GM12878 (cell line): ENCODE data around the gene GFRA1. TPM values are rescaled to one million over a fixed set of nuclear protein-coding genes. Genes with fewer than 3 reads are reported as not detected.

Experiments used
- ATAC-seq: fragments of 200-7000 bp; cut with Tn5 transposase; 3 replicates; pipeline ENCODE4 v1.9.1; 2020; ENCODE audit warnings: mild to moderate bottlenecking, moderate library complexity
- BruUV-seq: library from RNA; stranded (reverse); fragments of 400-500 nt; replicated peaks from 2 replicates; lab custom pipeline; 2021; lab: Mats Ljungman, UMichigan
- CTCF ChIA-PET: fragments of 300-600 bp; sonication (Branson Sonifier 250); formaldehyde crosslinking; extraction: SDS; loops from one replicate; lab custom pipeline; 2021; ENCODE audit warnings: inconsistent platforms; lab: Yijun Ruan, JAX
- POLR2A ChIA-PET: fragments of 350-600 bp; formaldehyde crosslinking; extraction: SDS; loops from one replicate; lab custom pipeline; 2021; ENCODE audit warnings: inconsistent platforms; lab: Charles Lee
- RAD21 ChIA-PET: fragments of 300-600 bp; sonication (Branson Sonifier 250); formaldehyde crosslinking; loops from one replicate; lab custom pipeline; 2023; ENCODE audit warnings: antibody characterized with exemption; ENCODE audit not compliant: unreplicated experiment; lab: Charles Lee
- SMC1A ChIA-PET: fragments of 300-600 bp; sonication (Branson Sonifier 250); formaldehyde crosslinking; loops from one replicate; lab custom pipeline; 2023; ENCODE audit not compliant: unreplicated experiment, uncharacterized antibody; lab: Charles Lee
- DNase-seq: peaks from one replicate; pipeline ENCODE4 v3.0.0-alpha.2; 2011; ENCODE audit warnings: low read depth, low spot score
- FAIRE-seq: peaks from 3 replicates; lab custom pipeline; 2011; peaks lifted over from hg19 to GRCh38; lab: Jason Lieb, UNC
- H2AFZ ChIP-seq: 2 replicates; pipeline ENCODE4 v1.6.0; 2011; ENCODE audit warnings: low read depth, low read length, control low read depth; ENCODE audit not compliant: control insufficient read depth
- H3K27ac ChIP-seq: 2 replicates; pipeline ENCODE4 v1.5.1; 2011; ENCODE audit warnings: control low read depth; ENCODE audit not compliant: control insufficient read depth, insufficient read depth
- H3K27me3 ChIP-seq, 2 experiments: replicated peaks in 1 of 2; 2 replicates each; pipeline versions ENCODE4 v1.6.0 to v1.6.1; 2011; ENCODE audit warnings: low read length in 1 of 2; ENCODE audit not compliant: control insufficient read depth in 2 of 2, insufficient read depth in 2 of 2
- H3K36me3 ChIP-seq, 2 experiments: 2 replicates each; pipeline ENCODE4 v1.5.1; 2011; ENCODE audit warnings: low read length in 1 of 2; ENCODE audit not compliant: control insufficient read depth in 2 of 2, insufficient read depth in 2 of 2
- H3K4me1 ChIP-seq: 2 replicates; pipeline ENCODE4 v1.6.1; 2011; ENCODE audit warnings: mild to moderate bottlenecking, low read length, moderate library complexity, mixed read lengths; ENCODE audit not compliant: control insufficient read depth, insufficient read depth
- H3K4me2 ChIP-seq: 2 replicates; pipeline ENCODE4 v1.6.0; 2011; ENCODE audit warnings: control low read depth; ENCODE audit not compliant: control insufficient read depth, insufficient read depth
- H3K4me3 ChIP-seq: fragments of 200-600 bp; sonication (generic); 2 replicates; pipeline ENCODE4 v1.5.1; 2016
- H3K79me2 ChIP-seq: 2 replicates; pipeline ENCODE4 v1.6.0; 2011; ENCODE audit warnings: low read length; ENCODE audit not compliant: control insufficient read depth, insufficient read depth
- H3K9ac ChIP-seq: 2 replicates; pipeline ENCODE4 v1.8.0; 2011; ENCODE audit warnings: low read length, control low read depth, mixed read lengths; ENCODE audit not compliant: control insufficient read depth, insufficient read depth
- H3K9me3 ChIP-seq: replicated peaks from 3 replicates; pipeline ENCODE4 v1.5.1; 2011; ENCODE audit warnings: mild to moderate bottlenecking, low read length; ENCODE audit not compliant: control insufficient read depth, insufficient read depth
- H4K20me1 ChIP-seq: 2 replicates; pipeline ENCODE4 v1.6.0; 2011; ENCODE audit not compliant: control insufficient read depth, insufficient read depth
- ASH2L ChIP-seq: fragments of 300-600, 200-600 bp; sonication (generic); IDR thresholded peaks from 2 replicates; pipeline ENCODE4 v1.6.1; 2017; ENCODE audit warnings: low read depth, mild to moderate bottlenecking, borderline replicate concordance
- ESRRA ChIP-seq: IDR thresholded peaks from 2 replicates; pipeline ENCODE4 v1.6.1; 2012; ENCODE audit warnings: mild to moderate bottlenecking, low read length, improper control_type of control experiment
- FOS ChIP-seq: IDR thresholded peaks from 3 replicates; pipeline ENCODE4 v1.6.1; 2011; ENCODE audit warnings: borderline replicate concordance; ENCODE audit not compliant: insufficient read length; ENCODE audit errors: extremely low read depth
- FOXK2 ChIP-seq: fragments of 450-650 bp; IDR thresholded peaks from 2 replicates; pipeline ENCODE4 v1.6.1; 2017; ENCODE audit warnings: mild to moderate bottlenecking, moderate library complexity
- NR2C1 ChIP-seq: fragments of 450-650 bp; IDR thresholded peaks from 2 replicates; pipeline ENCODE4 v1.6.1; 2017; ENCODE audit warnings: antibody characterized with exemption, mild to moderate bottlenecking, moderate library complexity
- NRF1 ChIP-seq: conservative IDR thresholded peaks from 2 replicates; pipeline ENCODE4 v1.6.1; 2011; ENCODE audit warnings: mild to moderate bottlenecking, low read depth, low read length, improper control_type of control experiment
- SP1 ChIP-seq: IDR thresholded peaks from one replicate; pipeline ENCODE4 v1.6.1; 2011; ENCODE audit warnings: low read depth, low read length
- TBL1XR1 ChIP-seq: IDR thresholded peaks from 2 replicates; pipeline ENCODE4 v1.6.1; 2012; ENCODE audit warnings: low read depth, low read length, improper control_type of control experiment
- YY1 ChIP-seq: IDR thresholded peaks from 2 replicates; pipeline ENCODE4 v1.6.1; 2011; ENCODE audit warnings: low read depth, mild to moderate bottlenecking, low read length
- ZNF207 ChIP-seq: fragments of 450-650 bp; IDR thresholded peaks from 2 replicates; pipeline ENCODE4 v1.6.1; 2014; ENCODE audit warnings: antibody characterized with exemption, mild to moderate bottlenecking, borderline replicate concordance
- WGBS: methylation state at CpG from one replicate; pipeline ENCODE4 v1.1.6; 2016; ENCODE audit warnings: low lambda C conversion rate; ENCODE audit not compliant: insufficient replicate concordance, insufficient coverage; ENCODE audit errors: missing lambda C conversion rate; 5-methylcytosine and 5-hydroxymethylcytosine counted together
- in situ Hi-C: fragments of 300-500 bp; cut with MboI; formaldehyde crosslinking; loops from 9 replicates; pipeline ENCODE4 v1.14.3; 2018; ENCODE audit warnings: mixed read lengths
- intact Hi-C: fragments of 100-400 bp; cut with micrococcal nuclease; formaldehyde crosslinking; loops from one replicate; pipeline ENCODE4 v1.14.2; 2022; ENCODE audit not compliant: unreplicated experiment
- polyA plus RNA-seq, 11 experiments: library from polyadenylated mRNA; depleted of rRNA in 4 of 11; unstranded in 6 of 11; stranded (reverse) in 5 of 11; fragments of >200 nt; fragmentation: Nextera tagmentation in 4 of 11; fragmentation: Illumina TruSeq in 1 of 11; extraction: Ambion mirVana in 4 of 11; extraction: Trizol in 1 of 11; gene quantifications; 1 replicate in 1 of 11; 2 replicates in 10 of 11; pipeline versions ENCODE4 v1.2.1 to v1.2.3, GENCODE V29; 2011 to 2016; ENCODE audit warnings: inconsistent platforms in 2 of 11, missing spikeins in 2 of 11, low read depth in 1 of 11
- total RNA-seq, 4 experiments: library from RNA; depleted of rRNA in 3 of 4; stranded (reverse); fragments of >200 nt in 3 of 4; fragmentation: Illumina TruSeq in 1 of 4; extraction: Trizol in 1 of 4; gene quantifications; 2 replicates each; pipeline versions ENCODE4 v1.2.1 to v1.2.3, GENCODE V29; 2013 to 2021
- TF ChIP-seq, protein P1 (sequence below): fragments of 450-650 bp; IDR thresholded peaks from 2 replicates; pipeline ENCODE4 v1.6.1; 2017; ENCODE audit warnings: antibody characterized with exemption, mild to moderate bottlenecking, moderate library complexity
- TF ChIP-seq, protein P2 (sequence below): fragments of 450-650 bp; IDR thresholded peaks from 2 replicates; pipeline ENCODE4 v1.6.1; 2017; ENCODE audit warnings: mild to moderate bottlenecking, moderate library complexity
- TF ChIP-seq, protein P3 (sequence below): IDR thresholded peaks from 2 replicates; pipeline ENCODE4 v1.6.1; 2012; ENCODE audit warnings: low read depth, low read length, improper control_type of control experiment

GFRA1 gene
- total and polyA plus RNA-seq, 10 of the 15 experiments (the other 5 are each of a cell fraction or from before 2014, with no cell fraction given), result 0.05 to 0.19 TPM; not detected in 8

DNA sequence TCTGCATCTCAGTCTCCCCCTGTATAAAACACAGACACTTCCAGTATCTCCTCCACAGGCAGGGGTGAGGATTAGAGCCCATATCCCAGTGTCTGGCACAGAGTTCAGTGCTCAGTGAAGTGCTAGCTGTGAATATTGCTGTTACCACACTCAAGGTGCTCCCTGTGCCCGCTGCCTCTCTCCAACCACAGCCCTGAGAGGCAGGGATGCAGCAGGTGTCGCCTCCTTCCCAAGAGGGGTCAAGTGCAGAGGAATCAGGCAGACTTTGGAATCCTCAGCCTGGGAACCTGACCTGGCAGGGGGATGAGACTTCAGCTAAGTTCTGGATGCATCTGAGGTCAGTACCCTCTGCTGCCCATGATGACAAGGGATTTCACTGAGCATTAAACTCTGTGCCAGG is 163.1 kb downstream of the GFRA1 start (continued):
- TF ChIP-seq, protein P1, sequence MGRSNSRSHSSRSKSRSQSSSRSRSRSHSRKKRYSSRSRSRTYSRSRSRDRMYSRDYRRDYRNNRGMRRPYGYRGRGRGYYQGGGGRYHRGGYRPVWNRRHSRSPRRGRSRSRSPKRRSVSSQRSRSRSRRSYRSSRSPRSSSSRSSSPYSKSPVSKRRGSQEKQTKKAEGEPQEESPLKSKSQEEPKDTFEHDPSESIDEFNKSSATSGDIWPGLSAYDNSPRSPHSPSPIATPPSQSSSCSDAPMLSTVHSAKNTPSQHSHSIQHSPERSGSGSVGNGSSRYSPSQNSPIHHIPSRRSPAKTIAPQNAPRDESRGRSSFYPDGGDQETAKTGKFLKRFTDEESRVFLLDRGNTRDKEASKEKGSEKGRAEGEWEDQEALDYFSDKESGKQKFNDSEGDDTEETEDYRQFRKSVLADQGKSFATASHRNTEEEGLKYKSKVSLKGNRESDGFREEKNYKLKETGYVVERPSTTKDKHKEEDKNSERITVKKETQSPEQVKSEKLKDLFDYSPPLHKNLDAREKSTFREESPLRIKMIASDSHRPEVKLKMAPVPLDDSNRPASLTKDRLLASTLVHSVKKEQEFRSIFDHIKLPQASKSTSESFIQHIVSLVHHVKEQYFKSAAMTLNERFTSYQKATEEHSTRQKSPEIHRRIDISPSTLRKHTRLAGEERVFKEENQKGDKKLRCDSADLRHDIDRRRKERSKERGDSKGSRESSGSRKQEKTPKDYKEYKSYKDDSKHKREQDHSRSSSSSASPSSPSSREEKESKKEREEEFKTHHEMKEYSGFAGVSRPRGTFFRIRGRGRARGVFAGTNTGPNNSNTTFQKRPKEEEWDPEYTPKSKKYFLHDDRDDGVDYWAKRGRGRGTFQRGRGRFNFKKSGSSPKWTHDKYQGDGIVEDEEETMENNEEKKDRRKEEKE, result no peak
- TF ChIP-seq FOXK2 (no peak), TBL1XR1 (no peak)
- TF ChIP-seq, protein P2, sequence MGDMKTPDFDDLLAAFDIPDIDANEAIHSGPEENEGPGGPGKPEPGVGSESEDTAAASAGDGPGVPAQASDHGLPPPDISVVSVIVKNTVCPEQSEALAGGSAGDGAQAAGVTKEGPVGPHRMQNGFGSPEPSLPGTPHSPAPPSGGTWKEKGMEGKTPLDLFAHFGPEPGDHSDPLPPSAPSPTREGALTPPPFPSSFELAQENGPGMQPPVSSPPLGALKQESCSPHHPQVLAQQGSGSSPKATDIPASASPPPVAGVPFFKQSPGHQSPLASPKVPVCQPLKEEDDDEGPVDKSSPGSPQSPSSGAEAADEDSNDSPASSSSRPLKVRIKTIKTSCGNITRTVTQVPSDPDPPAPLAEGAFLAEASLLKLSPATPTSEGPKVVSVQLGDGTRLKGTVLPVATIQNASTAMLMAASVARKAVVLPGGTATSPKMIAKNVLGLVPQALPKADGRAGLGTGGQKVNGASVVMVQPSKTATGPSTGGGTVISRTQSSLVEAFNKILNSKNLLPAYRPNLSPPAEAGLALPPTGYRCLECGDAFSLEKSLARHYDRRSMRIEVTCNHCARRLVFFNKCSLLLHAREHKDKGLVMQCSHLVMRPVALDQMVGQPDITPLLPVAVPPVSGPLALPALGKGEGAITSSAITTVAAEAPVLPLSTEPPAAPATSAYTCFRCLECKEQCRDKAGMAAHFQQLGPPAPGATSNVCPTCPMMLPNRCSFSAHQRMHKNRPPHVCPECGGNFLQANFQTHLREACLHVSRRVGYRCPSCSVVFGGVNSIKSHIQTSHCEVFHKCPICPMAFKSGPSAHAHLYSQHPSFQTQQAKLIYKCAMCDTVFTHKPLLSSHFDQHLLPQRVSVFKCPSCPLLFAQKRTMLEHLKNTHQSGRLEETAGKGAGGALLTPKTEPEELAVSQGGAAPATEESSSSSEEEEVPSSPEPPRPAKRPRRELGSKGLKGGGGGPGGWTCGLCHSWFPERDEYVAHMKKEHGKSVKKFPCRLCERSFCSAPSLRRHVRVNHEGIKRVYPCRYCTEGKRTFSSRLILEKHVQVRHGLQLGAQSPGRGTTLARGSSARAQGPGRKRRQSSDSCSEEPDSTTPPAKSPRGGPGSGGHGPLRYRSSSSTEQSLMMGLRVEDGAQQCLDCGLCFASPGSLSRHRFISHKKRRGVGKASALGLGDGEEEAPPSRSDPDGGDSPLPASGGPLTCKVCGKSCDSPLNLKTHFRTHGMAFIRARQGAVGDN, result no peak

DNA sequence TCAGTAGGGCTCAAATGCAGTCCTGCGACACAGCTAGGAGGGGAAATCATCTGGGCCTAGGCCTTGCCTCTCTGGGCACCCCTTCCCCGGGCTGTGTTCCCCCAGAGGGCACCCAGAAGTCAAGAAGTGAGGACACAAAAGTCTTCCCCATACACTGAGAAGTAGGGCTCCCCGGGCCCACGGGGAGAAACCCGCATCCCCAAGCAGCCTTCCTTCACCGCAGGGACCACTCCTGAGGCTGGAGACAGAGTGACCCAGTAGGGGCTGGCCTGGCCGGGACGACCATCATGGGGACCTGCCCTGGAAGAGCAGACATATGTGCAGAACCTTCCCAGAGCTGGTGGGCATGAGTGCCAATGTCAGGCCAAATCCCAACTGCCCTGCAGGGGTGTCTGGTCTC is 163.5 kb downstream of the GFRA1 start:
- intact Hi-C loops, result no loop called here
- CTCF ChIA-PET, result no interaction called here
- TF ChIP-seq ESRRA (no peak), NRF1 (no peak), SP1 (no peak), YY1 (no peak), FOS (no peak), ASH2L (no peak), FOXK2 (no peak), ZNF207 (no peak), NR2C1 (no peak)
- TF ChIP-seq, protein P3, sequence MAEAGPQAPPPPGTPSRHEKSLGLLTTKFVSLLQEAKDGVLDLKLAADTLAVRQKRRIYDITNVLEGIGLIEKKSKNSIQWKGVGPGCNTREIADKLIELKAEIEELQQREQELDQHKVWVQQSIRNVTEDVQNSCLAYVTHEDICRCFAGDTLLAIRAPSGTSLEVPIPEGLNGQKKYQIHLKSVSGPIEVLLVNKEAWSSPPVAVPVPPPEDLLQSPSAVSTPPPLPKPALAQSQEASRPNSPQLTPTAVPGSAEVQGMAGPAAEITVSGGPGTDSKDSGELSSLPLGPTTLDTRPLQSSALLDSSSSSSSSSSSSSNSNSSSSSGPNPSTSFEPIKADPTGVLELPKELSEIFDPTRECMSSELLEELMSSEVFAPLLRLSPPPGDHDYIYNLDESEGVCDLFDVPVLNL, result no peak

More for the DNA sequence above, 163.5 kb downstream of the GFRA1 start:
- ChIA-PET POLR2A (no interaction called here), RAD21 (no interaction called here), SMC1A (no interaction called here)
- no peaks in the 10 kb centered on the region for H3K4me1 ChIP-seq
- no peaks in the 10 kb centered on the region for H4K20me1 ChIP-seq
- no peak overlapping the region for H3K27ac ChIP-seq
- no TSS peak for BruUV-seq
- WGBS, result 7% methylated on average over 8 of the region's 8 CpGs
- ATAC-seq, result no peak
- no peak overlapping the region for H3K4me2 ChIP-seq
- no peaks in the 10 kb centered on the region for H3K9me3 ChIP-seq
- H3K27me3 ChIP-seq, result no peaks in the 10 kb centered on the region; a peak in 1 of 4 replicates
- no peaks in the 10 kb centered on the region for H3K79me2 ChIP-seq
- DNase-seq, result no peak
- FAIRE-seq, result no peak
- H3K36me3 ChIP-seq, result no peaks in the 10 kb centered on the region
- in situ Hi-C loops, result no loop called here
- no peak overlapping the region for H3K9ac ChIP-seq
- no peak overlapping the region for H3K4me3 ChIP-seq
- H2AFZ ChIP-seq, result no peak overlapping the region
